ENCODE measurements around the gene ALG12. TPM values are rescaled to one million over a fixed set of nuclear protein-coding genes. Genes with fewer than 3 reads are reported as not detected.

Gene ALG12
- total RNA-seq, 4 donors from 2014 or later = 5.9 to 13.9 (median 9.2) TPM

DNA sequence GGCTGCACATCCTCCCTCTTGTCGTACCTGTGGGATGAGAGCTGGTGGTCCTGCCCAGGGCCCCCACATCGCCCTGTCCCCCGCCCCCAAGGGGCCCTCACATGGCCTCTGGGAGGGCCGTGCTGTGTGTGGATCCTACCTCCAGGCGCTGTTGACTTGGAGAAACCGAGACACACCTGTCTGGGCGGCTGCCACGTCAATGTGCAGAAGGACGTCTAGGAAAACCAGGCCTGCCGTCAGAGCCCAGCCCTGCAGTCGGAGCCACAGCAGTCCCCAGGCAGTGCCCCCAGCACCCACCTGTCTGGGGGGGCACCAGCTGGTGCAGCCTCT lies 14.2 kb downstream of the ALG12 start:
- TF ChIP-seq, protein P1, sequence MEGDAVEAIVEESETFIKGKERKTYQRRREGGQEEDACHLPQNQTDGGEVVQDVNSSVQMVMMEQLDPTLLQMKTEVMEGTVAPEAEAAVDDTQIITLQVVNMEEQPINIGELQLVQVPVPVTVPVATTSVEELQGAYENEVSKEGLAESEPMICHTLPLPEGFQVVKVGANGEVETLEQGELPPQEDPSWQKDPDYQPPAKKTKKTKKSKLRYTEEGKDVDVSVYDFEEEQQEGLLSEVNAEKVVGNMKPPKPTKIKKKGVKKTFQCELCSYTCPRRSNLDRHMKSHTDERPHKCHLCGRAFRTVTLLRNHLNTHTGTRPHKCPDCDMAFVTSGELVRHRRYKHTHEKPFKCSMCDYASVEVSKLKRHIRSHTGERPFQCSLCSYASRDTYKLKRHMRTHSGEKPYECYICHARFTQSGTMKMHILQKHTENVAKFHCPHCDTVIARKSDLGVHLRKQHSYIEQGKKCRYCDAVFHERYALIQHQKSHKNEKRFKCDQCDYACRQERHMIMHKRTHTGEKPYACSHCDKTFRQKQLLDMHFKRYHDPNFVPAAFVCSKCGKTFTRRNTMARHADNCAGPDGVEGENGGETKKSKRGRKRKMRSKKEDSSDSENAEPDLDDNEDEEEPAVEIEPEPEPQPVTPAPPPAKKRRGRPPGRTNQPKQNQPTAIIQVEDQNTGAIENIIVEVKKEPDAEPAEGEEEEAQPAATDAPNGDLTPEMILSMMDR (IDR thresholded peaks at IDR 0.05; ENCODE audit: low read depth) = no peak

DNA sequence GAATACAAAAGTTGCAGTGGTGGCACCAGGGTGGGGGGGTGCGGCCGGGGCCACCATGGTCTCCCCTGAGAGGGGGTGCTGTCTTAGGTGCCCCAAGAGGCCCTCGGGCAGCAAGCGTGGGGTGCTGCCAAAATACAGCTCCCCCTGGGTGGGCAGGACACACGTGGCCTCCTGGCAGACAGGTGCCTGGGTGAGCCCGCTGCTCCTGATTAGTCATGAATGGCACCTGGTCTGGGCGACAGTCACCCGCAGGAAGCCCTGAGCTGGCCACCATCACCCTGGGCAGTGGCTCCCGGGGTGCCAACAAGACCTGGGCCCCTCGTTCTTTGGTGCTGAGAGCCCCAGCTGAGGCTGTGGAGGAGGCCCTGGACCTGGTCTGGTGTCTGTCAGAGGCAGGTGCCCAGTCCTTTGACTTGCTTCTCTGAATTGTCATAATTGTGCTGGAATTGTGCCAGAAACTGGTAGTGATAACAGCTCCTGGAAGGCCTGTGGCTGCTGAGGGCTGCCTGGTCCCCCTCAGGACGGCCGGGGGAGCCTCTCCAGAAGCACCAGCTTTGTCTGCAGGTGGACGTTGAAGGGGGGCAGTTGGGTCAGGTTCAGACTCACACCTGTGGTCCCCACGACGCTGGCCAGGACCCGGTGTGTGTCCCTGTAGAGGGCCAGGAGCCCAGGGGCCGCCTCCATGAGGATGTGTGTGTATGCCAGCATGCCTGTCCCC lies 14.8 kb downstream of the ALG12 start:
- TF ChIP-seq, protein P1 (IDR thresholded peaks at IDR 0.05; ENCODE audit: low read depth) = no peak

DNA sequence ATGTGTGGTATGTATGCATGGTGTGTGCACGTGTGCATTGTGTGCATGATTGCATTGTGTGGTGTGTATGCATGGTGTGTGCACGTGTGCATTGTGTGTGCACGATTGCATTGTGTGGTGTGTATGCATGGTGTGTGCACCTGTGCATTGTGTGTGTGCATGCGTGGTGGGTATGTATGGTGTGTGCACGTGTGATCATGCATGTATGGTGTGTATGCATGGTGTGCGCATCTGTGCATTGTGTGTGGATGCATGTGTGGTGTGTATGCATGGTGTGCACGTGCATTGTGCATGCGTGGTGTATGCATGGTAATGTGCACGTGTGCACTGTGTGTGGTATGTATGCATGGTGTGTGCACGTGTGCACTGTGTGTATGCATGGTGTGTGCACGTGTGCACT lies 16.8 kb downstream of the ALG12 start:
- TF ChIP-seq, protein P1 (IDR thresholded peaks at IDR 0.05; ENCODE audit: low read depth) = no peak

DNA sequence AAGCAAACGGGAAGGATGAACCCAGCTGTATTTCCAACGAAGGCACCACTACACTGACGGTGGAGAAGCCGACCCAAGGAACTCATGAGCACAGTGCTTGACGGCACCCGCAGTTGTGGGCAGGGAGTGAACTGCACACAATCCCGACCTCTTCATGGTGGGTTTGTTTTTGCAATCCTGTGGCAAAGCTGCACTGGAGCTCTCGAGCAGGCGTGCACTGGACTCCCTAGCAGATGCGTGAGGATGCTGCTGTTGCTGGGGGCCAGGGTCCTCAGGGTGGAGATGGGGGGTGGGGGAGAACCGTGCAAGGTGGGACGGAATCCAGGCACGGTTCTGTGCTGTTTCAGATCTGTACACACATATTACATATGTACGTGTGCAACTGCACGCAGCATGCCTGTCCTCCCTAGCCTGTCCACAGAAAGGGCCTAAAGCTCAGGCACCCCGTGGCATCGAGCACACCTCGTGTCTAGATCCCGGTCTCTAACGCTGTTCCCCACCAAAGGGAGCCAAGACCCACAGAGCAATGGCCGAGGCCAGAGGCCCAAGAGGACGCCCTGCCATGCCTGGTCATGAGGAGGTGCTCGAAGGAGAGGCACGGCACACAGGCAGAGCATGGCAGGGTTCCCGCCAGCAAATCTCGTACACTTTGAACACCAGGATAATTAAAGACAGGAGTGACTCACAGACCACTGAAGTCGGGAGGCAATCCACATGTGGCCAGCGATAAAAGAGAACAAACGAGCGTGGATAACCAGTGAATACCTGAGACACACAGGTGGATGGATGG lies 17.6 kb downstream of the ALG12 start:
- TF ChIP-seq, protein P1 (IDR thresholded peaks at IDR 0.05; ENCODE audit: low read depth) = no peak

DNA sequence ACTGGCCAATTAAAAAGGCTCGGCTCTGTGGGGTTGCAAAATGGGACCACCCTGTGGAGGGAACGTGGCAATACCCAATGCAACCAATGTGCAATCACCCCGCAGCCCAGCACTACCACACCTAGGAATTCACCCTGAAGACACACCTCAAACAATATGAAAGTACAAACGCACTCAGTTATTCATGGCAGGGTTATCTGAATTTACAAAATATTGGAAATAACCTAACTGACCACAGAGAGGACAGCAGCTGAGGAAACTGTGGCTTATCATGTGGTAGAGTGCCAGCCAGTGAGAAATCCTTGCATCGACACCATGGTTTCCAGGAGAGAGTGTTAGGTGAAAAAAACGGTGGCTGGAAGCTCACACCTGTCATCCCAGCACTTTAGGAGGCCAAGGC lies 18.7 kb downstream of the ALG12 start:
- TF ChIP-seq, protein P1 (IDR thresholded peaks at IDR 0.05; ENCODE audit: low read depth) = no peak

DNA sequence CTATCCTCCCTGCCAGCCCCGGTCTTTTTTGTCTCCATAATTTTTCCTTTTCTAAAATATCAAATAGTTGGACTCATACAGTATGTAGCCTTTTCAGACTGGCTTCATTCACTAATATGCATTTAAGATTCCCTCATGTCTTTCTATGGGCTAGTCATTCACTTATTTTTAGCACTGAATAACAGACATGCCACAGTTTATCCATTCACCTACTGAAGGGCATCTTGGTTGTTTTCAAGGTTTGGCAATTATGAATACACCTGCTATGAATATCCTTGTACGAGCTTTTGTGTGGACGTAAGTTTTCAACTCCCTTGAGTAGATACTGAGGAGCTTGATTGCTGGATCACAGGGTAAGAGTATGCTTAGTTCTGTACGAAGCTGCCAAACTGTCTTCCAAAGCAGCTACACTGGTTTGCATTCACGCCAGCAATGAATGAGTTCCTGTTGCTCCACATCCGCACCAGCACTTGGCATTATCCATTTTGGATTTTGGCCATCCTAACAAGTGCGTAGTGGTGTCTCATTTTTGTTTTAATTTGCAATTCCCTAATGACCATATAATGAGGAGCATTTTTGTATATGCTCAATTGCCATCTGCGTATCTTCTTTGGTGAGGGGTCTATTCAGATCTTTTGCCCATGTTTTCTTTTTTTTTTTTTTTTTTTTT lies 21.1 kb downstream of the ALG12 start:
- TF ChIP-seq, protein P1 (IDR thresholded peaks at IDR 0.05; ENCODE audit: low read depth) = no peak

DNA sequence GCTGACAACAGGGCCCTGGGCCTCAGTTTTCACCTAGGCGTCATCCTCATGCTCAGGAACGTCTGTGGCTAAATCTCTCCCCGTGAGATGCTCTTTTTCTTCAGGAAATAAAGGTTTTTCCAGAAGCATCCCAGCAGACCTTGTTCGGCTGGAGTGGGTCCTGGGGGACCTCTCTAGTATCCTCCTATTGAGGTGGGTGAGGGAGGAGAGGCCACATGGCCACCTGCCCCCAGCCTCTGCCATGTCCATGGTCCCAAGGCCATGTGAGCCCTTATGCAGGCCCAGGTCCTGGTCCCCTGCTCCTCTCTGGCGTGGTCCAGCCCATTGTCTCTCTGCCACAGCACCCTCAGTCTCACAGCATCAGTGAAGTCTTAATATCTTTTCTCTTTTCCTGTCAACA lies 22.0 kb downstream of the ALG12 start:
- TF ChIP-seq, protein P1 (IDR thresholded peaks at IDR 0.05; ENCODE audit: low read depth) = no peak
